Activated naive CD8-positive, alpha-beta T cell treated with anti-CD3 and anti-CD28 coated beads, Interleukin-2, amount 50 U/mL, for 24 hours (primary cell): ENCODE results near the gene PTS.

ENCODE experiments used
- ATAC-seq: fragments of 150-1000 bp; cut with Tn5 transposase; one replicate; pipeline ENCODE4 v1.10.0; 2021
- DNase-seq: peaks from one replicate; pipeline ENCODE4 v3.0.0; 2021
- H3K27ac Mint-ChIP-seq: one replicate; pipeline ENCODE4 v1.8.0; 2021; ENCODE audit warnings: mild to moderate bottlenecking, mixed read lengths
- H3K27me3 Mint-ChIP-seq: one replicate; pipeline ENCODE4 v1.8.0; 2021; ENCODE audit warnings: mixed read lengths
- H3K36me3 Mint-ChIP-seq: one replicate; pipeline ENCODE4 v1.8.0; 2021; ENCODE audit warnings: low read depth, mixed read lengths
- H3K4me1 Mint-ChIP-seq: one replicate; pipeline ENCODE4 v1.8.0; 2021; ENCODE audit warnings: mixed read lengths
- H3K4me3 Mint-ChIP-seq: one replicate; pipeline ENCODE4 v1.8.0; 2021; ENCODE audit warnings: mild to moderate bottlenecking, moderate library complexity, mixed read lengths
- H3K9me3 Mint-ChIP-seq: one replicate; pipeline ENCODE4 v1.8.0; 2021; ENCODE audit warnings: mixed read lengths

Gene PTS

GRCh38 chr11:112211536-112211935, 14.7 kb upstream of the PTS start:
- DNase-seq (no peak), ATAC-seq (peak; percentile 40)
- H3K36me3 Mint-ChIP-seq: no peaks in the 10 kb centered on the region
- no peaks in the 10 kb centered on the region for H3K9me3 Mint-ChIP-seq
- H3K27me3 Mint-ChIP-seq: peaks cover 2% of the 10 kb centered on the region
- H3K27ac Mint-ChIP-seq: peak overlapping the region; percentile 55
- H3K4me1 Mint-ChIP-seq: peaks cover 18% of the 10 kb centered on the region
- H3K4me3 Mint-ChIP-seq: no peak overlapping the region

GRCh38 chr11:112212290-112212689, 13.9 kb upstream of the PTS start:
- Mint-ChIP-seq H3K27me3 (peaks cover 2% of the 10 kb centered on the region), H3K27ac (no peak overlapping the region), H3K4me1 (peaks cover 18% of the 10 kb centered on the region), H3K9me3 (no peaks in the 10 kb centered on the region), H3K36me3 (no peaks in the 10 kb centered on the region), H3K4me3 (no peak overlapping the region)
- no peak for ATAC-seq
- no peak for DNase-seq

GRCh38 chr11:112212710-112213109, 13.5 kb upstream of the PTS start:
- Mint-ChIP-seq H3K9me3 (no peaks in the 10 kb centered on the region), H3K36me3 (no peaks in the 10 kb centered on the region), H3K4me1 (peaks cover 18% of the 10 kb centered on the region), H3K4me3 (no peak overlapping the region), H3K27ac (no peak overlapping the region), H3K27me3 (peaks cover 2% of the 10 kb centered on the region)
- no peak for DNase-seq
- ATAC-seq: no peak

GRCh38 chr11:112213753-112214152, 12.5 kb upstream of the PTS start:
- DNase-seq (no peak), ATAC-seq (no peak)
- Mint-ChIP-seq H3K4me3 (no peak overlapping the region), H3K27ac (no peak overlapping the region), H3K4me1 (peaks cover 18% of the 10 kb centered on the region), H3K27me3 (peaks cover 2% of the 10 kb centered on the region), H3K36me3 (no peaks in the 10 kb centered on the region), H3K9me3 (no peaks in the 10 kb centered on the region)

- H3K4me3 Mint-ChIP-seq: no peak overlapping the region
- no peak for ATAC-seq
- H3K4me1 Mint-ChIP-seq: peaks cover 20% of the 10 kb centered on the region
- no peak overlapping the region for H3K27ac Mint-ChIP-seq
- H3K36me3 Mint-ChIP-seq: no peaks in the 10 kb centered on the region
- no peak for DNase-seq
- H3K9me3 Mint-ChIP-seq: no peaks in the 10 kb centered on the region
- no peaks in the 10 kb centered on the region for H3K27me3 Mint-ChIP-seq
Measured at GRCh38 chr11:112215621-112216020, 10.6 kb upstream of the PTS start.

- no peak for ATAC-seq
- Mint-ChIP-seq H3K27me3 (no peaks in the 10 kb centered on the region), H3K4me3 (no peak overlapping the region), H3K9me3 (no peaks in the 10 kb centered on the region), H3K4me1 (peaks cover 12% of the 10 kb centered on the region), H3K27ac (no peak overlapping the region), H3K36me3 (no peaks in the 10 kb centered on the region)
- no peak for DNase-seq
Measured at GRCh38 chr11:112216561-112217105, 9.6 kb upstream of the PTS start.

- peak; percentile 94 for ATAC-seq
- peak; percentile 22 for DNase-seq
- H3K9me3 Mint-ChIP-seq: no peaks in the 10 kb centered on the region
Measured at GRCh38 chr11:112219476-112220232, 6.6 kb upstream of the PTS start.

GRCh38 chr11:112221274-112221835, 4.9 kb upstream of the PTS start:
- no peak overlapping the region for H3K4me3 Mint-ChIP-seq
- H3K9me3 Mint-ChIP-seq: no peaks in the 10 kb centered on the region
- ATAC-seq (no peak), DNase-seq (no peak)
- H3K27me3 Mint-ChIP-seq: no peaks in the 10 kb centered on the region
- peaks cover 8% of the 10 kb centered on the region for H3K4me1 Mint-ChIP-seq
- H3K27ac Mint-ChIP-seq: no peak overlapping the region
- H3K36me3 Mint-ChIP-seq: no peaks in the 10 kb centered on the region

More at GRCh38 chr11:112219476-112220232, 6.6 kb upstream of the PTS start:
- no peak overlapping the region for H3K4me3 Mint-ChIP-seq
- no peaks in the 10 kb centered on the region for H3K27me3 Mint-ChIP-seq
- H3K27ac Mint-ChIP-seq: no peak overlapping the region
- no peaks in the 10 kb centered on the region for H3K36me3 Mint-ChIP-seq
- peaks cover 2% of the 10 kb centered on the region for H3K4me1 Mint-ChIP-seq

- H3K27me3 Mint-ChIP-seq: no peaks in the 10 kb centered on the region
- no peak for DNase-seq
- H3K4me1 Mint-ChIP-seq: peaks cover 14% of the 10 kb centered on the region
- no peak overlapping the region for H3K4me3 Mint-ChIP-seq
- H3K36me3 Mint-ChIP-seq: no peaks in the 10 kb centered on the region
- no peaks in the 10 kb centered on the region for H3K9me3 Mint-ChIP-seq
- ATAC-seq: no peak
- H3K27ac Mint-ChIP-seq: no peak overlapping the region
Measured at GRCh38 chr11:112222303-112222702, 3.9 kb upstream of the PTS start.

- no peak for DNase-seq
- Mint-ChIP-seq H3K36me3 (peaks cover 2% of the 10 kb centered on the region), H3K27ac (no peak overlapping the region), H3K27me3 (no peaks in the 10 kb centered on the region), H3K9me3 (no peaks in the 10 kb centered on the region), H3K4me1 (peaks cover 22% of the 10 kb centered on the region), H3K4me3 (no peak overlapping the region)
- ATAC-seq: no peak
Measured at GRCh38 chr11:112223121-112223520, 3.1 kb upstream of the PTS start.

- ATAC-seq: no peak
- Mint-ChIP-seq H3K27ac (no peak overlapping the region), H3K4me1 (peaks cover 24% of the 10 kb centered on the region)
Measured at GRCh38 chr11:112223754-112224532, 2.3 kb upstream of the PTS start.

GRCh38 chr11:112225753-112226061, 521 bp upstream of the PTS start:
- Mint-ChIP-seq H3K4me3 (peak overlapping the region; percentile 85), H3K9me3 (no peaks in the 10 kb centered on the region), H3K27me3 (no peaks in the 10 kb centered on the region), H3K36me3 (peaks cover 23% of the 10 kb centered on the region), H3K4me1 (peaks cover 22% of the 10 kb centered on the region), H3K27ac (peak overlapping the region; percentile 91)
- ATAC-seq (no peak), DNase-seq (no peak)

More at GRCh38 chr11:112223754-112224532, 2.3 kb upstream of the PTS start:
- DNase-seq: no peak
- Mint-ChIP-seq H3K9me3 (no peaks in the 10 kb centered on the region), H3K4me3 (no peak overlapping the region), H3K27me3 (no peaks in the 10 kb centered on the region), H3K36me3 (peaks cover 10% of the 10 kb centered on the region)

GRCh38 chr11:112226831-112227401, 688 bp downstream of the PTS start:
- H3K36me3 Mint-ChIP-seq: peaks cover 29% of the 10 kb centered on the region

GRCh38 chr11:112227471-112227870, 1.2 kb downstream of the PTS start:
- Mint-ChIP-seq H3K27ac (peak overlapping the region; percentile 91), H3K27me3 (no peaks in the 10 kb centered on the region), H3K9me3 (no peaks in the 10 kb centered on the region), H3K4me1 (peaks cover 22% of the 10 kb centered on the region), H3K36me3 (peaks cover 29% of the 10 kb centered on the region), H3K4me3 (peak overlapping the region; percentile 85)
- ATAC-seq (no peak), DNase-seq (no peak)

More at GRCh38 chr11:112226831-112227401, 688 bp downstream of the PTS start:
- Mint-ChIP-seq H3K27me3 (no peaks in the 10 kb centered on the region), H3K27ac (peak overlapping the region; percentile 91), H3K4me3 (peak overlapping the region; percentile 85), H3K4me1 (peaks cover 22% of the 10 kb centered on the region), H3K9me3 (no peaks in the 10 kb centered on the region)
- ATAC-seq: peak; percentile 67
- DNase-seq: no peak
